ENCODE results near the gene SIGLEC10.
A peak's percentile ranks its signal among the peaks of the same experiment; 100 is the strongest.

SIGLEC10 gene

DNA sequence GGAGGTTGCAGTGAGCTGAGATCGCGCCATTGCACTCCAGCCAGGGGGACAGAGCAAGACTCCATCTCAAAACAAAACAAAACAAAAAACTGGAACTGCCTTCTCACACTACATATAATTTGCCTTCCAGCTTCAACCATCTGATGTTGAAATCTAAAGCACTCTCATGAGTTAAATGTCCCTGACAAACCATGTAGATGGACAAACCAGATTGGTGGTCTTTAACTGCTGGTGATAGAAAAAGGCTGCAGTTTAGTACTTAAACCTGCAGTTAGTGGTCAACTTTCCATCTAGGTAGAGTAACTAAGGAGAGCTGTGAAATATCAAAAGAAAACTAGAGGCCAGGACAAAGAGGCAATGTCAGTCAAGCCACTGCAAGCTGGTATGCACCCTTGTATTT, 21.3 kb downstream of the SIGLEC10 start:
- H3K27me3 ChIP-seq = peaks cover 0 to 1% of the 10 kb centered on the region in 2 donors
- intact Hi-C loops (cut with DNase I; ENCODE audit: low total_unique reads) = no loop called here
- no peaks in the 10 kb centered on the region for H3K36me3 ChIP-seq
- TF ChIP-seq, protein P1, sequence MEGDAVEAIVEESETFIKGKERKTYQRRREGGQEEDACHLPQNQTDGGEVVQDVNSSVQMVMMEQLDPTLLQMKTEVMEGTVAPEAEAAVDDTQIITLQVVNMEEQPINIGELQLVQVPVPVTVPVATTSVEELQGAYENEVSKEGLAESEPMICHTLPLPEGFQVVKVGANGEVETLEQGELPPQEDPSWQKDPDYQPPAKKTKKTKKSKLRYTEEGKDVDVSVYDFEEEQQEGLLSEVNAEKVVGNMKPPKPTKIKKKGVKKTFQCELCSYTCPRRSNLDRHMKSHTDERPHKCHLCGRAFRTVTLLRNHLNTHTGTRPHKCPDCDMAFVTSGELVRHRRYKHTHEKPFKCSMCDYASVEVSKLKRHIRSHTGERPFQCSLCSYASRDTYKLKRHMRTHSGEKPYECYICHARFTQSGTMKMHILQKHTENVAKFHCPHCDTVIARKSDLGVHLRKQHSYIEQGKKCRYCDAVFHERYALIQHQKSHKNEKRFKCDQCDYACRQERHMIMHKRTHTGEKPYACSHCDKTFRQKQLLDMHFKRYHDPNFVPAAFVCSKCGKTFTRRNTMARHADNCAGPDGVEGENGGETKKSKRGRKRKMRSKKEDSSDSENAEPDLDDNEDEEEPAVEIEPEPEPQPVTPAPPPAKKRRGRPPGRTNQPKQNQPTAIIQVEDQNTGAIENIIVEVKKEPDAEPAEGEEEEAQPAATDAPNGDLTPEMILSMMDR (IDR thresholded peaks at IDR 0.05) = no peak
- no peak overlapping the region for H3K27ac ChIP-seq
- H3K9me3 ChIP-seq = no peaks in the 10 kb centered on the region
- peaks cover 0 to 11% (median 7%) of the 10 kb centered on the region in 4 donors for H3K4me1 ChIP-seq
- no peak for DNase-seq
- no peak overlapping the region for H3K4me3 ChIP-seq

DNA sequence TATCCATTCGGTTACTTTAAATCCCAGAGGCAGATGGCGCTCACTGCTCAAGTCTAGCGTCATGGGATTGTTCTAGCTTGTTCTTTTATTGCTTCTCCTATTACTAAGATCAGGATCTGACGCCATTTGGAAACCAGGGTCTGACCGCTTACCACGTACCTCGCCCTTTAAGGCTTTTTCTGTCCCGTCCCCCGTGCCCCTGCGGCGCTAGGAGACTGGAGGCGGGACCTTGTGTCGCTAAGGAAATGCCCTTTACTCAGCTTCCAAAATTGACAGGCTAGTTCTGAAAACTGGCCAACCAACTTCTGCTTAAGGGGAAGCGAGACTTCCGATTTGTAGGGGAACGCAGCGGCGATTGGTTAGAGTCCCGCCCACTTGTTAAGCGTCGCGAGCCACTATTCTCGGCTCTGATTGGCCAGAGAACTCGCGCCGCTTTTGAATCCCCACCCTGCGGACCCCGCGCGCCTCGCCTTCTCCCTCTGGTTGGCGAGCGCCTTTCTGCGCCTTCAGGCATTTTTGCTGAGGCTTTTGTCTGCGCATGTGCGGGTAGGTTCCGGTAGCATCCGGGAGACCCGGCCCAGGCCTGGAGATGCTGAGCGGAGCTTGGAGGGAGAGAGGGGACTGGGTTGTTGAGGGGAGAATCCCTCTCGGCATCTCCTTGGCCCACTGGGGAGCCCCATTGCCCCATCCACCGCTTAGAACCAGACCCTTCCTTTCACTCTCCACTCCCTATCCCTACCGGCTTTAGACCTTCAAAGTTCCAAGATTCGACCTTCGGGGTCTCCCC, 23.2 kb downstream of the SIGLEC10 start:
- intact Hi-C loops (cut with DNase I; ENCODE audit: low total_unique reads) = no loop called here
- H3K27me3 ChIP-seq = peaks cover 0 to 13% of the 10 kb centered on the region in 2 donors
- DNase-seq = peak; percentile 93 to 94
- no peaks in the 10 kb centered on the region for H3K9me3 ChIP-seq
- peak overlapping the region; percentile 35 to 43 for H3K4me3 ChIP-seq
- TF ChIP-seq, protein P1 (IDR thresholded peaks at IDR 0.05) = no peak
- H3K4me1 ChIP-seq = peaks cover 0 to 11% (median 7%) of the 10 kb centered on the region in 4 donors
- no peaks in the 10 kb centered on the region for H3K36me3 ChIP-seq
- H3K27ac ChIP-seq = peak overlapping the region; percentile 65 to 75

DNA sequence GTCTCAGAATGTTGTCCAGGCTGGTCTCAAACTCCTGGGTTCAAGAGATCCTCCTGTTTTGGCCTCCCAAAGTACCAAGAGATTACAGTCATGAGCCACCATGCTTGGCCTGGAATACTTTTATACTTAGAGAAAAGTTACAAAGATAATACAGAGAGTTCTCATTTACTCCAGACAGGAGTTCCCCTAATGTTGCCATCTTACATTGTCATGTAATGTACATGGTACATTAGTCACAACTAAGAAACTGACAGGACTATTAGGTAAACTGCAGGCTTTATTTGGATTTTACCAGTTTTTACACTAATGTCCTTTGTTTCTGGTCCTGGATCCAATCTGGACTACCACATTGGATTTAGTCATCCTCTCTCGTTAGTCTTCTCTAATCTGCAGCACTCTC, 24.7 kb downstream of the SIGLEC10 start:
- intact Hi-C loops (cut with DNase I; ENCODE audit: low total_unique reads) = no loop called here
- DNase-seq = no peak
- H3K27me3 ChIP-seq = peaks cover 0 to 25% of the 10 kb centered on the region in 2 donors
- TF ChIP-seq, protein P1 (IDR thresholded peaks at IDR 0.05) = no peak
- peaks cover 0 to 11% (median 7%) of the 10 kb centered on the region in 4 donors for H3K4me1 ChIP-seq
- H3K36me3 ChIP-seq = no peaks in the 10 kb centered on the region
- H3K9me3 ChIP-seq = no peaks in the 10 kb centered on the region
- H3K27ac ChIP-seq = no peak overlapping the region
- H3K4me3 ChIP-seq = no peak overlapping the region

DNA sequence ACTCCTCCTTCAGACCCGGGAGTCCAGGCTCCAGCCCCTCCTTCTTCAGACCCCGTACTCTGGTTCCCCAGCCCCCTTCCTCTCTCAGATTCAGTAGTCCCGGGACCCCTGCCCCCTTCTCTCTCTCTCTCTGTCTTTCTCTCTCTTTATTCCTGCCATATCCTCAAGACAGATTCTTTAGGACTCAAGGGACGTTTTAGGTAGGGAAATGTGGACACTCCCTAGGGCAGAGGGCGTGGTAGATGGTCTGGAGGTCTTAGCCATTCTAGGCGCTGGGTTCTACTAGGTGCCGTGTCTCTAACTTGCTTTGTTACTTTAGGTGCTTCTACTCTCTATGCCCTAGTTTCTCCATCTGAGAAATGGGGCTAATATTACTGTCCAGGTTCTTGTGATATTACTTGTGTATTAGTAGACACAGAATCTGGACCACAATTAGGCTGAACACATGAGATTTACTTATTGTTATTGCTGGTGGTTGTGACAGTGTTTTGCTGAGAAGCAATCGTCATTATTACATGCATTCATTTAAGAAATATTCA, 26.3 kb downstream of the SIGLEC10 start:
- Histone ChIP-seq H3K27ac (no peak overlapping the region), H3K4me3 (no peak overlapping the region), H3K9me3 (no peaks in the 10 kb centered on the region), H3K36me3 (no peaks in the 10 kb centered on the region), H3K27me3 (peaks cover 0 to 25% of the 10 kb centered on the region in 2 donors), H3K4me1 (peaks cover 0 to 11% (median 7%) of the 10 kb centered on the region in 4 donors)
- intact Hi-C loops (cut with DNase I; ENCODE audit: low total_unique reads) = no loop called here
- TF ChIP-seq, protein P1 (IDR thresholded peaks at IDR 0.05) = no peak
- no peak for DNase-seq

DNA sequence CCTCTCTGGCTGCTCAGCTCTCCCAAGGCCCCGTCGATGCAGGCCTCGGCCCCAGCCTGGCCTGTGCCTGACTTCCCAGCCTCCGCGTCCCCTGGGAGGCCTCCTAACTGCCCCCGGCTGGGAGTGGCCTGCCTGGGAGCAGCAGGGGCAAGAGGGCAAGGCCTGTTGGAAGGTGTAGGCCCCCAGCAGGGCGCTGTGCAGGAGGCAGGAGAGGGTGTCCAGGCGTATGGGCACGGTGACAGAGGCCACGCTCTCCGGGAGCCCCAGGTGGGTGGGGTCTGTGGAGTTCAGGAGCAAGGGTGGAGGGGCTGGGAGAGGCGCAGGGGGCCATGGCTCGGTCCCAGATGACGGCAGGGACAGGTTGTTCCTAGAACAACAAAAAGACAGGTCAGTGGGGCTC, 28.3 kb downstream of the SIGLEC10 start:
- DNase-seq = no peak
- H3K27ac ChIP-seq = no peak overlapping the region
- TF ChIP-seq, protein P1 (IDR thresholded peaks at IDR 0.05) = no peak
- intact Hi-C loops (cut with DNase I; ENCODE audit: low total_unique reads) = no loop called here
- H3K27me3 ChIP-seq = peaks cover 0 to 25% of the 10 kb centered on the region in 2 donors
- H3K4me1 ChIP-seq = peaks cover 0 to 4% (median 2%) of the 10 kb centered on the region in 4 donors
- H3K4me3 ChIP-seq = no peak overlapping the region
- no peaks in the 10 kb centered on the region for H3K36me3 ChIP-seq
- no peaks in the 10 kb centered on the region for H3K9me3 ChIP-seq
